ENCODE measurements around the gene RELN.

- TF ChIP-seq CTCF (IDR thresholded peaks at IDR 0.05; ENCODE audit: low read depth, low read length) (no peak), POLR2A (IDR thresholded peaks at IDR 0.05; ENCODE audit: extremely low read depth, insufficient read length) (no peak)
- TF ChIP-seq, protein P1, sequence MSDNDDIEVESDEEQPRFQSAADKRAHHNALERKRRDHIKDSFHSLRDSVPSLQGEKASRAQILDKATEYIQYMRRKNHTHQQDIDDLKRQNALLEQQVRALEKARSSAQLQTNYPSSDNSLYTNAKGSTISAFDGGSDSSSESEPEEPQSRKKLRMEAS (IDR thresholded peaks at IDR 0.05; ENCODE audit: low read depth, low read length) = no peak
Observed at GRCh38 chr7:103865442-103865841, 124.0 kb downstream of the RELN start.
